Fibroblast of mammary gland (primary cell): ENCODE data around the gene PRDM16.

ENCODE experiments used
- DNase-seq: peaks from one replicate; pipeline ENCODE4 v3.0.0-alpha.2; 2010; ENCODE audit warnings: low read depth
- H3K4me3 ChIP-seq: 2 replicates; pipeline ENCODE4 v1.5.1; 2011; ENCODE audit warnings: low read depth, mild to moderate bottlenecking, low read length, moderate library complexity; ENCODE audit not compliant: control insufficient read depth
- TF ChIP-seq, protein P1 (sequence below): conservative IDR thresholded peaks from 2 replicates; pipeline ENCODE4 v1.5.1; 2011; ENCODE audit warnings: low read depth, low read length, inconsistent platforms; ENCODE audit not compliant: control insufficient read depth, insufficient read depth

PRDM16 gene

DNA sequence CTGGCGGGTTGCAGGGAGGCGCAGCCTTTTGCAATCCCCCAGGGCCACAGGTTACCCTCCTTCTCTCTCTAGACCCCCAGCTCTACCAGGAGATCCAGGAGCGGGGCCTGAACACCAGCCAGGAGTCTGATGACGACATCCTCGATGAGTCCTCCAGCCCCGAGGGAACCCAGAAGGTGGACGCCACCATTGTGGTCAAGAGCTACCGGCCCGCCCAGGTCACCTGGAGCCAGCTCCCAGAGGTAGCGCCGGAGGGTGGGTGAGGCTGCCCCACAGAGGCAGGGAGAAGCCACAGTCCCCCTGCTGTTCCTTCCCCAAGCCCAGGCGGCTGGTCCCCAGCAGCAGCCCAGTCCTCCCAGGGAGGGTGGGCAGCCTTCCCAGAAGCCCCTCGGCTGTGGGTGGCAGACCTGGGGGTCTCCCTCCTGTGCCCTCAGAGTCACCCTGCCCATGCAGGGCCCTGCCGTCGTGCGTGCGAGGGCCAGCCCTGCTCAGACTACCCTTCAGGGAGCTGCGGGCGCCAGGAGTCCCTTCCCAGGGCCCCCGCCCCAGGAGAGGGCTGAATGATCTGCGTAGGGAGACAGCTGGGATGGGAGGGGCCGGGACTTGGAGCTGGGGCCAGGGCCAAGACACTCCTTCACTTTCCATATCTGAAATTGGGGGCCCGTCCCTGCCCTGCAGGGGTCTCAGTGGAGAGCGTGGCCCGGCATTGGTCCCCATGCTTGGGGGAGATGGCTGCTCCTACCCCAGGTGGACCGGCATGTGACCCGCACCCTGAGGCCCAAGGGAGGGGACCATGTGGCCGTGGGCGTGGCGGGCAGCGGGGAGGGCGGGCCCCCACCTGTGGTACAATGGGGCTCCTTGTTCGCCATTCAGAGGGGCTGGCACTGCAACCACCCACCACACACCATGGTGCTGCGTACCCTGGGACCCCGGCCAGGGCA lies 398.4 kb downstream of the PRDM16 start:
- DNase-seq = no peak
- no peak overlapping the region for H3K4me3 ChIP-seq
- TF ChIP-seq, protein P1, sequence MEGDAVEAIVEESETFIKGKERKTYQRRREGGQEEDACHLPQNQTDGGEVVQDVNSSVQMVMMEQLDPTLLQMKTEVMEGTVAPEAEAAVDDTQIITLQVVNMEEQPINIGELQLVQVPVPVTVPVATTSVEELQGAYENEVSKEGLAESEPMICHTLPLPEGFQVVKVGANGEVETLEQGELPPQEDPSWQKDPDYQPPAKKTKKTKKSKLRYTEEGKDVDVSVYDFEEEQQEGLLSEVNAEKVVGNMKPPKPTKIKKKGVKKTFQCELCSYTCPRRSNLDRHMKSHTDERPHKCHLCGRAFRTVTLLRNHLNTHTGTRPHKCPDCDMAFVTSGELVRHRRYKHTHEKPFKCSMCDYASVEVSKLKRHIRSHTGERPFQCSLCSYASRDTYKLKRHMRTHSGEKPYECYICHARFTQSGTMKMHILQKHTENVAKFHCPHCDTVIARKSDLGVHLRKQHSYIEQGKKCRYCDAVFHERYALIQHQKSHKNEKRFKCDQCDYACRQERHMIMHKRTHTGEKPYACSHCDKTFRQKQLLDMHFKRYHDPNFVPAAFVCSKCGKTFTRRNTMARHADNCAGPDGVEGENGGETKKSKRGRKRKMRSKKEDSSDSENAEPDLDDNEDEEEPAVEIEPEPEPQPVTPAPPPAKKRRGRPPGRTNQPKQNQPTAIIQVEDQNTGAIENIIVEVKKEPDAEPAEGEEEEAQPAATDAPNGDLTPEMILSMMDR = no peak

DNA sequence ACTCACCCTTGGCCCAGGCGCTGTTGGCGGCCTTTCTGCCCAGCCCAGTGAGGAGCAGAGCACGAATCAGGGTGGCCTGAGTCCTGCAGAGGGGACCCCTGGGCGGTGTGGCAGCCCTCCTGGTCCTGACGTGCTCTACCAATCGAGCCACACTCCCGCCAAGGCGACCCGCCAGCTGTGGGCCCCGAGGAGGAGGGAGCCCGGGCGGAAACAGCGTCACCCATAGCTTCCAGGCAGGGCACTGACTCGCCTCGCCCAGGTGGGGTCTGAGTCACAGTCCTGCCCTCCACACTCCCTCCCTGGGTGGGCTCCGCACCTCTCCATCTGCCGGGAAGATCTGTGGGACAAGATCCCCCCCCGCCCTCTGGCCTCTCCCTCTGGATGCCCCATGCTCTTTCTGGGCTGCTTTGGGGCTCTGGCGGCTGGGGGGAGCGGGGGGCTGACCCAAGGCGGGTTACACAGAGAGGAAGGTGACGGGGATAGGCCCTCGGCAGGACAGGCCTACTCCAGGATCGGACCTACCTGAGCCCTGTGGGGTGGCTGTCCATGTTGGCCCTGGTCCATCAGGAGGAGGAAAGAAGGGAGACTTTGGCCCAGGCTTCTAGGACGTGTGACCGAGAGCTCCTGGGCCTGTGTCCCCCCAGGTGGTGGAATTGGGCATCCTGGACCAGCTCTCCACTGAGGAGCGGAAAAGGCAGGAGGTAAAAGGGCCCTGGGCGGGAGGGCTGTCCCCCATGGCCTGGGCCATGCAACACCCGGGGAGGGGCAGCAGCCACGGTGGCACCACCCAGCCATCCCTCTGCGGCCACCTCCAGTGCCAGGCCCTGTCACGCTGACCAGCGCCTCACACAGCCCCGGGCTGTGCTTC lies 399.5 kb downstream of the PRDM16 start:
- no peak overlapping the region for H3K4me3 ChIP-seq
- DNase-seq = no peak
- TF ChIP-seq, protein P1 = no peak

DNA sequence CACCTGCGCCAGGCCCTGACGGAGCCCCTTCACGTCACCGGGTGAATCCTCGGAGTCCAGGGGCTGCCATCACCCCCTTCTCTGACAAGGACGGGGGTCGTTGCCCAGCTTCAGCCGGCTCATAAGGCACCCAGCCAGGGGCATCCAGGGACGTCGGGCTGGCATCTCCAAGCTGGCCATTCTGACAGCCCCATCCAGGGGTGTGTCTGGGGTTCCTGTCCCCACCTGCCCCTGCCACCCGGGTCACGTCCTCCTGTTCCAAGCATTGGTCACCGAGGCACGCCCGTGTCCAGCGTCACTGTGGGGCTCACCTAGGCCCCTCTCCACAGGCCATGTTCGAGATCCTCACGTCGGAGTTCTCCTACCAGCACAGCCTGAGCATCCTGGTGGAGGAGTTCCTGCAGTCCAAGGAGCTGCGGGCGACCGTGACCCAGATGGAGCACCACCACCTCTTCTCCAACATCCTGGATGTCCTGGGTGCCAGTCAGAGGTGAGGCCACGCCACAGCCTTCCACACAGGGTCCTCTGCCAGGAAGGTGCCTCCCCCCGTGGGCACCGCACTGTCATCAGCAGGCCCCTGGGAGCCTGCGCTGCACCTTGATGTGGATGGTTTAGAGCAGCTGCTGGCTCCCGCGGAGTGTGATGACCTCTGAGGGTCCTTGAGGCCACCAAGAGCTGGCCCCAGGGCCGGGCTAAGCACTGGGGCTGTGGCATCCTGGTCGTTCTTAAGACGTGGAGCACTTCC lies 400.3 kb downstream of the PRDM16 start:
- no peak overlapping the region for H3K4me3 ChIP-seq
- DNase-seq = no peak
- TF ChIP-seq, protein P1 = no peak

DNA sequence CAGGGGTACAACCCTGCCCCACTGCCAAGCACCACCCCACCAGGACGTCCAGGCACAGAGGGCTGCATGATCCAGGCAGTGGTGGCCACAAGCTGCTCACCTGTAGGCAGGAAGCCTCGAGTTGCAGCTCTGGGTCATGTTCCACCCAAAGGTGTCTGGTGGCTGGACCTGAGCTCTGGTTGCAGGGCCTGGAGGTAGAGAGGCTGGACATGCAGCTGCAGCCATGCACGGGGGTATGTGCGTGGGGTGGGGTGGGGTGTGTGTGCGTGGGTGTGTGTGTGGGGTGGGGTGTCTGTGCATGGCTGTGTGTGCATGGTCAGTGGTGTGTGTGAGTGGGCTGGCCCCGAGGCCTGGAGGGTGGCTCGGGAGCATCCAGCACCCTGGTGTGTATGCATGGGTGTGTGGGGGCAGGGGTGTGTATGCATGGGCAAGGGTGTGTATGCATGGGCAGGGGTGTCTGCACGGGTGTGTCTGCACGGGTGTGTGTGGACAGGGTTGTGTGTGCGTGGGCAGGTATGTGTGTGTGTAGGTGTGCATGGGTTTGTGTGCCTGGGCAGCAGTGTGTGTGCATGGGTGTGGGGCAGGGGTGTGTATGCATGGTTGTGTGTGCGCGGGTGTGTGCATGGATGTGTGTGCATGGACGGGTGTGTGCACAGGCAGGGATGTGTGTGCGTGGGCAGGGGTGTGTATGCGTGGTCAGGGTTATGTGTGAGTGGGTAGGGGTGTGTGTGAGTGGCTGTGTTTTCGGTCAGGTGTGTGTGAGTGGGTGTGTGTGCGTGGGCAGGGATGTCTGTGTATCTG lies 401.0 kb downstream of the PRDM16 start:
- H3K4me3 ChIP-seq = no peak overlapping the region
- no peak for DNase-seq
- TF ChIP-seq, protein P1 = no peak

DNA sequence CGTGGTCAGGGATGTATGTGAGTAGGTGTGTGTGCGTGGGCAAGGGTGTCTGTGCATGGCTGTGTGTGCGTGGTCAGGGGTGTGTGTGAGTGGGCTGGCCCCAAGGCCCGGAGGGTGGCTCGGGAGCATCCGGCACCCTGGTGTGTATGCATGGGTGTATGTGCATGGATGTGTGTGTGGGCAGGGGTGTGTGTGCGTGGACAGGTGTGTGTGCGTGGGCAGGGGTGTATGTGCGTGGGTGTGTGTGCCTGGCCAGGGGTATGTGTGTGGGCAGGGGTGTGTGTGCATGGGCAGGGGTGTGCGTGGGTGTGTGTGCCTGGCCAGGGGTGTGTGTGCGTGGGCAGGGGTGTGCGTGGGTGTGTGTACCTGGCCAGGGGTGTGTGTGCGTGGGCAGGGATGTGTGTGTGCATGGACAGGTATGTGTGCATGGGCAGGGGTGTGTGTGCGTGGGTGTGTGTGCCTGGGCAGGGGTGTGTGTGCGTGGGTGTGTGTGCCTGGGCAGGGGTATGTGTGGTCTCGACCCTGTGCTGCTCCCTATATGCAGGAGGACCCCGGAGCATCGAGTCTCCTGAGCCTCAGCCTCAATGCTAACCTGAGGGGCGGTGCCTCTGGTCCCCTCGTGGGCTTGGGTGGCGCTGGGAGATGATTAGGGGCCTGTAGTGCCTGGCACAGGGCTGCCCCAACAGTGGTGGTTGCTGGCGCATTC lies 401.8 kb downstream of the PRDM16 start:
- DNase-seq = no peak
- H3K4me3 ChIP-seq = no peak overlapping the region
- TF ChIP-seq, protein P1 = no peak
